HG02840 (cell line): ENCODE results near the gene MTO1.
"Not testable (repeated sequence)": the region's sequence is repeated elsewhere in the genome, so short reads cannot be mapped to it uniquely, and the experiment has no call there.

Experiments used
- ATAC-seq: cut with Tn5 transposase; IDR thresholded peaks from one replicate; pipeline ENCODE4 v1.9.1; 2021; ENCODE audit warnings: mild to moderate bottlenecking, moderate library complexity, moderate number of reproducible peaks; ENCODE audit not compliant: unreplicated experiment, low FRiP score

Gene MTO1

DNA sequence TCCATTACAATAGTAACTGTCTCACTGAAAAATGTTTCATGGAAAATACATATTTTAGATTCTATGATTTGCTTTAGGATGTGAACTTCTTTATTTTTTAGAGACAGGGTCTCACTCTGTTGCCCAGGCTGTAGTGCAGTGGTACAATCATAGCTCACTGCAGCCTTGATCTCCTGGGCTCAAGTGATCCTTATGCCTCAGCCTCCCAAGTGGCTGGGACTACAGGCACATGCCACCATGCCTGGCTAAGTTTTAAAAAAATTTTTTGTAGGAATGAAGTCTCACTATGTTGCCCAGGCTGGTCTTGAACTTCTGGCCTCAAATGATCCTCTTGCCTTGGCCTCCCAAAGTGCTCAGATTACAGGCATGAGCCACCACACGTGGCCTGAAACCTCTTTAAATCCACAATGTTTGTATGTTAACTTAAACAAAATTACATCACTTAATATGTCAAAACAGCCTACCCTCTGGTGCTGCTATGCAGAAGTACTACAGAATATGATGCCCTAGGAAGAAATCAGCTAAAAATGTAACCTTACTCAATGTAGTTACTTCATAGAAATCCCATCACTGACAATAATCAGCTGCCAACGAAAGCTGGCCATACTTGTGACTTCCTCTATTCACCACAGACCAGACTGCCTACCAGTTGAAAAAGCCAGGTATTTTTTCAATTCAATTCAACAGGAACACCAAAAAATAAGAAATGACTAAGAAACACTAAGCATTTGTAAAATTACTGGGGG, 41.7 kb downstream of the MTO1 start:
- ATAC-seq, result no peak

DNA sequence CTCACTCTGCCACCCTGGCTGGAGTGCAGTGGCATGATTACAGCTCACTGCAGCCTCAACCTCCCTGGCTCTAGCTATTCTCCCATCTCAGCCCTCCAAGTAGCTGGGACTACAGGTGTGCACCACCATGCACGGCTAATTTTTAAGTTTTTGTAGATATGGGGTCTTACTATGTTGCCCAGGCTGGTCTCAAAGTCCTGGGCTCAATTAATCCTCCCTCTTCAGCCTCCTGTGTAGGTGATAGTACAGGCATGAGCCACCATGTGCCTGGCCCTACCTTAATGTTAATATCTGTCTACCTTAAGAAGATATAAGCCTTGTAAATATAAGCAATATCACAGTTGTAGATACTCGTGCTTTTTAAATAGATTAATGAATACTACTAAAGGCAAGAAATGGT, 42.6 kb downstream of the MTO1 start:
- no peak for ATAC-seq

DNA sequence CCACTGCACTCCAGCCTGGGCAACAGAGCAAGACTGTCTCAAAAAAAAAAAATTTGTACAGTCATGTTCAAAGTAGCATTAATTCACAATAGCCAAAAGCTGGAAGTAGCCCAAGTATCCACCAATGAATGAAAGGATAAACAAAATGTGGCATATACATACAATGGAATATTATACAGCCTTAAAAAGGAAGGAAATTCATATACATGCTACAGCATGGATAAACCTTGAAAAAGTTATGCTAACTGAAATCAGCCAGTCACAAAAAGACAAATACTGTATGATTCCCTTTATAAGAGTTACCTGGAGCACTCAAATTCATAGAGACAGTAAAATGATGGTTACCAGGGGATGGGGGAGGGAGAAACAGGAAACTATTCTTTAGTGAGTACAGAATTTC, 43.6 kb downstream of the MTO1 start:
- ATAC-seq, result no peak

DNA sequence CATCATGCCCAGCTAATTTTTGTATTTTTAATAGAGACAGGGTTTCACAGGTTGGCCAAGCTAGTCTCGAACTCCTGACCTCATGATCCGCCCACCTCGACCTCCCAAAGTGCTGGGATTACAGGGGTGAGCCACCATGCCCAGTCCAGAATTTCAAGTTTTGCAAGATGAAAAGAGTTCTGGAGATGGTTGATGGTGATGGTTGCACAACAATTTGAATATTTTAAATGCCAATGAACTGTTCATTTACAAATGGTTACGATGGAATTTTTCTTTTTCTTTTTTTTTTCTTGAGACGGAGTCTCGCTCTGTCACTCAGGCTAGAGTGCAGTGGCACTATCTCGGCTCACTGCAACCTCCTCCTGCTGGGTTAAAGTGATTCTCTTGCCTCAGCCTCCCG, 44.2 kb downstream of the MTO1 start:
- ATAC-seq, result not testable (repeated sequence)

DNA sequence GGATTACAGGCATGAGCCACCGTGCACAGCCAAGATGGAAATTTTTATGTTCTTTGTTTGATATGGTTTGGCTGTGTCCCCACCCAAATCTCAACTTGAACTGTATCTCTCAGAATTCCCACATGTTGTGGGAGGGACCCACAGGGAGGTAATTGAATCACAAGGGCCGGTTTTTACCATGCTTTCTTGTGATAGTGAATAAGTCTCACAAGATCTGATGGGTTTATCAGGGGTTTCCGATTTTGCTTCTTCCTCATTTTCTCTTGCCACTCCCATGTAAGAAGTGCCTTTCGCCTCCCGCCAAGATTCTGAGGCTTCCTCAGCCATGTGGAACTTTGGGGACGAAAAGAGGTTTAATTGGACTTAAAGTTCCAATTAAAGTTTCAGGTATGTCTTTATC, 44.7 kb downstream of the MTO1 start:
- no peak for ATAC-seq

DNA sequence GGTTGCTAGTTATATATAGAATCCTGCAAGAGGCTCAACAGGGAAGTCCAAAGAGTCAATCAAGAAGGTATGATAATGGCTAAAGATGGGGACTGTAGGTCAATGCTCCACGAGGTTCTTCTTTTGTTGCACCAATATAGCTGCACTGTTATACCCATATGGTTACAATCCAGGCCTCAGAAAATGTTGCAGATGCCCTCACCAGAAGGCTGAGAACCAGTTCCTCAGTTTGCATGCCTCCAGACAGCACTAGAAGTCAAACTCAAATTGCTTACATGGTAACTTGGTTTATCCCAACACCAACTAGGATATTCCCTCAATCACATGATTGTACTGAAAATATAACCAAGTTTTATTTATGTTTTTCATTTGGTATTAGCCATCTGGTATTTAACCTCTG, 47.2 kb downstream of the MTO1 start:
- ATAC-seq, result no peak

DNA sequence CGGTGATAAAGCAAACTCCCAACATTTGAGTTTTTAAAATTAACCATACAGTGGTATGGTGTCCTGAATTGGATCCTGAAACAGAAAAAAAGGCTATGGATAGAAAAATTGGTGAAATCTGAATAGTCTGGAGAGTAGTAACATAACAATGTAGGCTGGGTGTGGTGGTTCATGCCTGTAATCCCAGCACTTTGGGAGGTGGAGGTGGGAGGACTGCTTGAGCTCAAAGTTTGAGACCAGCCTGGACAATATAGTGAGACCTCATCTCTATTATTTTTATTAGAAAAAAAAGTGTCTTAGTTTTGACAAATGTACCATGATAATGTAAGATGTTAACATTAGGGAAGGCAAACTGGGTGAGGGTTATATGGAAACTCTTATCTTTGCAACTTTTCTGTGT, 48.3 kb downstream of the MTO1 start:
- no peak for ATAC-seq

DNA sequence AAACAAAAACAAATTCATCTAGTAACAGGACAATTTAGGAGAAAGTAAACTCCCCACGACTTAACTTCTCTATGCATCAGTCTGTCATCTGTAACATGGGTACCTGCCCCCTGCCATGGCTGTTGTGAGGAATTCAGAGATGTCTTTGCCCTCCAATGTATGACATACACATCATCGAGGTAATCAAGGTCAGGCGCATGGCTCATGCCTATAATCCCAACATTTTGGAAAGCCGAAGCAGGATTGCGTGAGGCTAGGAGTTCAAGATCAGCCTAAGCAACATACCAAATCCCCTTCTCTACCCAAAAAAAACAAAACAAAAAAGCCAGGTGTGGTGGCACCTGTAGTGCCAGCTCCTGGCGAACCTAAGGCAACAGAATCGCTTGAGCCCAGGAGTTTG, 50.3 kb downstream of the MTO1 start:
- ATAC-seq, result no peak

DNA sequence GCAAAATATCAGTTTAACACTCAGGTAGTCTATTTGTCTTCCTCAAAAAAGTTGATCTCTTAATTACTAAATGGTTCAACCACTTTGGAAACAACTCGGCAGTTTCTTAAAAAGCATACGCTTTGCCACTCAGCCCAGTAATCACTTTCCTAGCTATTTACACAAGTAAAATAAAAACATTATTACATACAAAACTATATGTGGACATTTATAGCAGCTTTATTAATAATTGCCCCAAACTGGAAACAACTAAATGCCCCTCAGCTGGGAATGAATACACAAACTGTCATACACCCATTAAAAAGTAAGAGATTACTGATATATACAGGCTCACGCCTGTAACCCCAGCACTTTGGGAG, 51.9 kb downstream of the MTO1 start:
- no peak for ATAC-seq

DNA sequence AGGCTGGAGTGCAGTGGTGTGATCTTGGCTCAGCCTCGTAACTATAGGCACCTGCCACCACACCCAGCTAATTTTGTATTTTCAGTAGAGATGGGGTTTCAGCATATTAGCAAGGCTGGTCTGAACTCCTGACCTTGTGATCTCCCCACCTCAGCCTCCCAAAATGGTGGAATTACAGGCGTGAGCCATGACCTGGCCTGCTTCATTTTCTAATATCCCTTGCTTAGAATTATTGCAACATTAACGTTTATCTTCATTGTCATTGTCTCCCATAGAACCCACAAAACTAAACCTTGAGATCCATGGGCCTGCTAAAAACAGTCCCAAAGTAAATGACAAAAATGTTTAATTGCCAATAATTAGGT, 53.2 kb downstream of the MTO1 start:
- ATAC-seq, result no peak

DNA sequence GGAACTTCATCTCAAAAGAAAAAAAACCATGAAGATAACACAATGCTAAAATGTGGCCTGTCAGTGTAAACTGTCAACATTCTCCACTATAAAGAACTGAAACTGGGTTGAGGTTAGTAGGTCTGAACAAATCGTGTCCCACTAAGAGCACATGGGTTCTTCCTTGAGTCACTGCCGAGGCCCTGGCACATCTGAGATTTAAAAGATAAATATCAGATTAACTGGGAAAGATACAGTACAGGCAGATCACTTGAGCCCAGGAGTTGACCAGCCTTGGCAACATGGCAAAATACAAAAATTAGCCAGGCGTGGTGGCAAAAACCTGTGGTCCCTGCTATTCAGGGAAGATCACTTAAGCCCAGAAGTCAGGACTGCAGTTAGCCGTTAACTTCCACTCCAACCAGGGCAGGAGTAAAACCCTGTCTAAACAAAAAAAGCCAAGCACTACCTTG, 53.7 kb downstream of the MTO1 start:
- no peak for ATAC-seq

DNA sequence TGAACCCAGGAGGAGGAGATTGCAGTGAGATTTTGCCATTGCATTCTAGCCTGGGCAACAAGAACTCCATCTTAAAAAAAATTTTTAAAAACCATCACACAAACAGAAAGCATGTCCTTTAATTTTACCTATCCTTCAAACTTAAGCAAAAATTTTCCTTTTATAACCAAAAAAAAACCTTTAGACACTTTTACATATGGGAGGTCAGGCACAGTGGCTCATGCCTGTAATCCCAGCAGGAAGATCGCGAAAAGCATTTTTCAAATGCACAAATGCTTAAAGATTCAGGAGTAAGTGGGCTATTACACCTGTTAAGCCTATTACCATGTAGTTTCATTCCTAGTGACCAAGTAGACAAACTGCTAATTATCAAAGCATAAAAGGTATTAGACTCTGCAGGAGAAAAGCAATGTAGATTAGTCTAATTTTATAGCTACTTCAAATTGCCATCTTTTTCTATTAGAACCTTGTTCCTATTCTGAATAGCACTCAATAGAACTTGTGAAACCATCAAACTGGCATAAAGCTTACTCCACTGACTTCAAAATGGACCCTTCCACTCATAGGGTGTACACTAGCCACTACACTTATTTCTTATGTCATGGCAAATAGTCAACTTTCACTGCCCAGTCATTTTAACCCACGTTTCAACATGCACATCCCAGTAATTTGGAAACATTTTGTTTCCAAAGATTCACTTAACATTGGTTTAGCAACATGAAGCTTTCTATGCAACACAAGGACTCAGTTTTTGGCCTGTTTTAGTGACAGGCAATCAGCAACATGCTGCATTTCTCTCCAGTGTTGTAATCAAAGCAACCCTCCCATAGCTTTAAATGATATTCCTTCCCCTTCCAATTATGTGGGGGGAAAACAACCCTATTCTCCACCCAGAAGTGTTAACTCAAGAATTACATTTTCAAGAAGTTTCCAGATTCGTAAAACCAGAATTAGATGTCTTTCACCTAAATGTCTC, 55.3 kb downstream of the MTO1 start:
- ATAC-seq, result no peak

DNA sequence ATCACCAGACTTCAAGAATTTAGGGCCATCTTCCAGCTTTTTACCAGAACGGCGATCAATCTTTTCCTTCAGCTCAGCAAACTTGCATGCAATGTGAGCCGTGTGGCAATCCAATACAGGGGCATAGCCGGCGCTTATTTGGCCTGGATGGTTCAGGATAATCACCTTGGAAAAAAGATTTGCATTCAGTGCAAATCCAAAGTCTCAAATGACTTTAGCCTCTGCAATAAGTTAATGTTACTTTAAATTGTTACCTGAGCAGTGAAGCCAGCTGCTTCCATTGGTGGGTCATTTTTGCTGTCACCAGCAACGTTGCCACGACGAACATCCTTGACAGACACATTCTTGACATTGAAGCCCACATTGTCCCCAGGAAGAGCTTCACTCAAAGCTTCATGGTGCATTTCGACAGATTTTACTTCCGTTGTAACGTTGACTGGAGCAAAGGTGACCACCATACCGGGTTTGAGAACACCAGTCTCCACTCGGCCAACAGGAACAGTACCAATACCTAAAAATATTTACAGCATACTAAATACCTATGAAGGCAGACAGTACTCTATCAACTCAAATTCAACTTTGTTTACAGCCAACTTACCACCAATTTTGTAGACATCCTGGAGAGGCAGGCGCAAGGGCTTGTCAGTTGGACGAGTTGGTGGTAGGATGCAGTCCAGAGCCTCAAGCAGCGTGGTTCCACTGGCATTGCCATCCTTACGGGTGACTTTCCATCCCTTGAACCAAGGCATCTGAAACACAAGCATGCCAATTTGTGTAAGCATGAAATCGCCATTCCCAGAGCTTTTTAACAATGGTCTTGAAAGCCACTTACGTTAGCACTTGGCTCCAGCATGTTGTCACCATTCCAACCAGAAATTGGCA, 56.8 kb downstream of the MTO1 start:
- ATAC-seq, result not testable (repeated sequence)

DNA sequence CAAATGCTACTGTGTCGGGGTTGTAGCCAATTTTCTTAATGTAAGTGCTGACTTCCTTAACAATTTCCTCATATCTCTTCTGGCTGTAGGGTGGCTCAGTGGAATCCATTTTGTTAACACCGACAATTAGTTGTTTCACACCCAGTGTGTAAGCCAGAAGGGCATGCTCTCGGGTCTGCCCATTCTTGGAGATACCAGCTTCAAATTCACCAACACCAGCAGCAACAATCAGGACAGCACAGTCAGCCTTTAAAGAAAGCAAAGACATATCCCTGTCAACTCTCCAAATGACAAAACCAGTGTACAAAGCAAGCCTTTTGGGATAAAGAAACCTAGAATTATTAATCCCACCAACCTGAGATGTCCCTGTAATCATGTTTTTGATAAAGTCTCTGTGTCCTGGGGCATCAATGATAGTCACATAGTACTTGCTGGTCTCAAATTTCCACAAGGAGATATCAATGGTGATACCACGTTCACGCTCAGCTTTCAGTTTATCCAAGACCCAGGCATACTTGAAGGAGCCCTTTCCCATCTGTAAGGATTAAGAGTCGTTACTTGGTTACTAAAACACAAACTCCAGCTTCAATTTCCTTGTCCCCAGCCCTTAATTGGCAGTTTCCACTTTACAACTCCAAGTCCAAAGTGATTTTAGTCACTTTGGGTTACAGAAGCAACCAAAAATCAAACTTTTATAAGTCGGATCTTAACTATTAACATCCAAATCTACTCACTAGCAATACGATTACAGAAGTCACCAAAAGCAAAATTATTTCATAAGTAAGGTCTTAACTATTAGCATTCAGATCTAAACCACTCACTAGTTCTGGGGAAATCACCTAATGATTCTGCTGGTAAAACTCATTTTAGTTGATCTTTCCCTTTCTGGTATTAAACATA, 57.7 kb downstream of the MTO1 start:
- not testable (repeated sequence) for ATAC-seq

DNA sequence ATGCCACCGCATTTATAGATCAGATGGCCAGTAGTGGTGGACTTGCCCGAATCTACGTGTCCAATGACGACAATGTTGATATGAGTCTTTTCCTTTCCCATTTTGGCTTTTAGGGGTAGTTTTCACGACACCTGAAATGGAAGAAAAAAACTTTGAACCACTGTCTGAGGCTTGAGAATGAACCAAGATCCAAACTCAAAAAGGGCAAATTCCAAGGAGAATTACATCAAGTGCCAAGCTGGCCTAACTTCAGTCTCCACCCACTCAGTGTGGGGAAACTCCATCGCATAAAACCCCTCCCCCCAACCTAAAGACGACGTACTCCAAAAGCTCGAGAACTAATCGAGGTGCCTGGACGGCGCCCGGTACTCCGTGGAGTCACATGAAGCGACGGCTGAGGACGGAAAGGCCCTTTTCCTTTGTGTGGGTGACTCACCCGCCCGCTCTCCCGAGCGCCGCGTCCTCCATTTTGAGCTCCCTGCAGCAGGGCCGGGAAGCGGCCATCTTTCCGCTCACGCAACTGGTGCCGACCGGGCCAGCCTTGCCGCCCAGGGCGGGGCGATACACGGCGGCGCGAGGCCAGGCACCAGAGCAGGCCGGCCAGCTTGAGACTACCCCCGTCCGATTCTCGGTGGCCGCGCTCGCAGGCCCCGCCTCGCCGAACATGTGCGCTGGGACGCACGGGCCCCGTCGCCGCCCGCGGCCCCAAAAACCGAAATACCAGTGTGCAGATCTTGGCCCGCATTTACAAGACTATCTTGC, 58.6 kb downstream of the MTO1 start:
- ATAC-seq, result no peak

DNA sequence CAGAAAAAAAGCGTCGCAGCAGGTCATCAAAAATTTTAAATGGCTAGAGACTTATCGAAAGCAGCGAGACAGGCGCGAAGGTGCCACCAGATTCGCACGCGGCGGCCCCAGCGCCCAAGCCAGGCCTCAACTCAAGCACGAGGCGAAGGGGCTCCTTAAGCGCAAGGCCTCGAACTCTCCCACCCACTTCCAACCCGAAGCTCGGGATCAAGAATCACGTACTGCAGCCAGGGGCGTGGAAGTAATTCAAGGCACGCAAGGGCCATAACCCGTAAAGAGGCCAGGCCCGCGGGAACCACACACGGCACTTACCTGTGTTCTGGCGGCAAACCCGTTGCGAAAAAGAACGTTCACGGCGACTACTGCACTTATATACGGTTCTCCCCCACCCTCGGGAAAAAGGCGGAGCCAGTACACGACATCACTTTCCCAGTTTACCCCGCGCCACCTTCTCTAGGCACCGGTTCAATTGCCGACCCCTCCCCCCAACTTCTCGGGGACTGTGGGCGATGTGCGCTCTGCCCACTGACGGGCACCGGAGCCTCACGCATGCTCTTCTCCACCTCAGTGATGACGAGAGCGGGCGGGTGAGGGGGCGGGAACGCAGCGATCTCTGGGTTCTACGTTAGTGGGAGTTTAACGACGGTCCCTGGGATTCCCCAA, 59.3 kb downstream of the MTO1 start, which contains the start of gene EEF1A1:
EEF1A1 (minus strand) TSS at position 345 of the 663 bp plus-strand sequence. CDS start 1,006 bp downstream, outside the sequence.
- peak; percentile 62 for ATAC-seq

DNA sequence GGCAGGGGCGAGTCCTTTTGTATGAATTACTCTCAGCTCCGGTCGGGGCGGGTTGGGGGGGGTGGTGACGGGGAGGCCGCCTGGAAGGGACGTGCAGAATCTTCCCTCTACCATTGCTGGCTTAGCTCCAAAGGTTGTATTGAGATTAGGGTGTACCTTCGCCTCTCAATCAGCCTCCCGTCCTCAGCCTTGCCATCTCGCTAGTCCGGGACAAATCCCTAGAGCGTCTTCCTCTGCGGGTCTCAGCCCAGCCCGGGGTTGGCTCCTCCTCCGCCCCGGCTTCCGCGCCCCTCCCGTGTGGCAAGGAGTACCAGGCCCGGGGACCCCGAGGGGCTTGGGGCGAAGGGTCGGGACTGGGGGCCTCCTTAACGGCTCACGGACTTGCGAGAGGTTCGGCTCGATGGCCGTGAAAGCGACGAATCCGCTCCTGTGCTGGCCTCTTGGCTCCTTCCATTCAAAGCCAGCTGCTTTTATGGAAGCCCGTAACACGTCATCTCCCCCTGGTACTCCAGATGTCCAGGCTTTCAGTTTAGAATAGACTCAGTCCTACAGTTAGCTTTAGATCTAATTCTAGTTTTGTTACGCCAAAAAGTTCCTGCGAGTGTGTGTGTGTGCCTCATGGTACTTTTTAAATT, 59.9 kb downstream of the MTO1 start:
- peak; percentile 33 for ATAC-seq
